Right lobe of liver (tissue), 6 donors: Measurements from ENCODE around the gene SLC36A1. TPM values are rescaled to one million over a fixed set of nuclear protein-coding genes. Genes with fewer than 3 reads are reported as not detected.

Experiments
- ATAC-seq, 4 donors: fragments of 200-7000 bp; cut with Tn5 transposase; one replicate each; pipeline ENCODE4 v1.9.1; 2020; ENCODE audit warnings: mild to moderate bottlenecking in 4 of 4, moderate library complexity in 4 of 4
- DNase-seq, 3 donors: peaks; one replicate each; pipeline ENCODE4 v3.0.0-alpha.2; 2020
- H3K27ac ChIP-seq, 3 donors: fragments of 200-600 bp; one replicate each; pipeline ENCODE4 v1.8.0; 2022
- H3K27me3 ChIP-seq, 2 donors: fragments of 200-600 bp; one replicate each; pipeline ENCODE4 v1.8.0; 2022
- H3K36me3 ChIP-seq, 4 donors: fragments of 200-600 bp; sonication (generic) in 1 of 4; one replicate each; pipeline versions ENCODE4 v1.5.1 to v1.8.0; 2017 to 2022; ENCODE audit warnings: control low read depth in 1 of 4
- H3K4me1 ChIP-seq, 4 donors: fragments of 200-600 bp; sonication (generic) in 1 of 4; one replicate each; pipeline versions ENCODE4 v1.5.1 to v1.8.0; 2017 to 2022; ENCODE audit warnings: control low read depth in 1 of 4
- H3K4me3 ChIP-seq, 3 donors: fragments of 200-600 bp; one replicate each; pipeline ENCODE4 v1.8.0; 2022
- H3K9me3 ChIP-seq, 4 donors: fragments of 200-600 bp; sonication (generic) in 1 of 4; one replicate each; pipeline versions ENCODE4 v1.5.1 to v1.8.0; 2017 to 2022; ENCODE audit warnings: control low read depth in 1 of 4
- POLR2A ChIP-seq: fragments of 450-650 bp; IDR thresholded peaks from one replicate; pipeline ENCODE4 v1.6.1; 2017; ENCODE audit warnings: antibody characterized with exemption, mild to moderate bottlenecking
- WGBS: methylation state at CpG from one replicate; pipeline ENCODE4 v1.1.6; 2018; ENCODE audit warnings: low coverage, low lambda C conversion rate; ENCODE audit not compliant: insufficient coverage; ENCODE audit errors: missing lambda C conversion rate; 5-methylcytosine and 5-hydroxymethylcytosine counted together
- intact Hi-C, 2 donors: fragments of 100-400 bp; cut with DNase I; formaldehyde crosslinking; loops; one replicate each; pipeline versions ENCODE4 v1.11.2 to v1.14.1; 2022
- total RNA-seq, 6 experiments: library from RNA; depleted of rRNA in 2 of 6; stranded (reverse); fragments of >200 nt in 2 of 6; fragmentation: NEBNext Ultra II Directional in 3 of 6; extraction: Animal tissue kit (Norgen Biotek cat#: 25700) in 3 of 6; gene quantifications; one replicate each; pipeline versions ENCODE4 v1.1.0 to v1.2.4, GENCODE V29; 2016 to 2023
- TF ChIP-seq, protein P1 (sequence below), 4 donors: fragments of 200-600 bp in 3 of 4; fragments of 450-650 bp in 1 of 4; IDR thresholded peaks; one replicate each; pipeline versions ENCODE4 v1.5.1 to v1.8.0; 2016 to 2022; ENCODE audit warnings: antibody characterized with exemption in 4 of 4, mild to moderate bottlenecking in 2 of 4
- donor health status: DM: no; HTN: yes; CAD: no.
- donor health status: DM: no; HTN: no; CAD: no.
- donor health status: DM: no; HTN: no; CAD: no.
- donor health status: DM: no; HTN: yes; CAD: no.
- donor health status: DM: no; HTN: yes; CAD: no.

SLC36A1 gene
- total RNA-seq, 6 experiments from 2014 or later: 2.0 to 8.2 (median 5.2) TPM

DNA sequence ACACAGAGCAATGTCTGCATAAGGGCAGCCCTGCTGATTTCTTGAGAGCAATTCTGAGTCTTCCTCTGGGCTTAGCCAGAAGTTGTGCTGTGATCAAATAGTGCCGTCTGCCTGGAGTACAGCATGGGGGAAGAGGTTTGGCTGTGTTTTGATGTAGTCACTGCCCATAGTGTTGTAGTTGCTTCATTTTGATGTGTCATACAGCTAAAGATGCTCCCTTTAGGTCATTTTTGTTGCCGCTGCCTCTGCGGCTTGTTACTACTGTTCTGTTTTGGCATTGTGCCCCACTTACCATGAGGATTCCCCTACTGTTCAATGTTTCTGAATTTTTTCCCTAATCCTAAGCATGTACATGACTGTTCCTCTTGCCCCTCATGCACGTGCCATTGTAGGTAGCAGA is 23.0 kb downstream of the SLC36A1 start:
- Histone ChIP-seq H3K9me3 (no peaks in the 10 kb centered on the region), H3K27me3 (no peaks in the 10 kb centered on the region), H3K4me1 (no peaks in the 10 kb centered on the region), H3K4me3 (no peak overlapping the region), H3K27ac (no peak overlapping the region), H3K36me3 (peaks cover 0 to 18% (median under 1%) of the 10 kb centered on the region in 4 donors)
- no peak for ATAC-seq
- TF ChIP-seq, protein P1, sequence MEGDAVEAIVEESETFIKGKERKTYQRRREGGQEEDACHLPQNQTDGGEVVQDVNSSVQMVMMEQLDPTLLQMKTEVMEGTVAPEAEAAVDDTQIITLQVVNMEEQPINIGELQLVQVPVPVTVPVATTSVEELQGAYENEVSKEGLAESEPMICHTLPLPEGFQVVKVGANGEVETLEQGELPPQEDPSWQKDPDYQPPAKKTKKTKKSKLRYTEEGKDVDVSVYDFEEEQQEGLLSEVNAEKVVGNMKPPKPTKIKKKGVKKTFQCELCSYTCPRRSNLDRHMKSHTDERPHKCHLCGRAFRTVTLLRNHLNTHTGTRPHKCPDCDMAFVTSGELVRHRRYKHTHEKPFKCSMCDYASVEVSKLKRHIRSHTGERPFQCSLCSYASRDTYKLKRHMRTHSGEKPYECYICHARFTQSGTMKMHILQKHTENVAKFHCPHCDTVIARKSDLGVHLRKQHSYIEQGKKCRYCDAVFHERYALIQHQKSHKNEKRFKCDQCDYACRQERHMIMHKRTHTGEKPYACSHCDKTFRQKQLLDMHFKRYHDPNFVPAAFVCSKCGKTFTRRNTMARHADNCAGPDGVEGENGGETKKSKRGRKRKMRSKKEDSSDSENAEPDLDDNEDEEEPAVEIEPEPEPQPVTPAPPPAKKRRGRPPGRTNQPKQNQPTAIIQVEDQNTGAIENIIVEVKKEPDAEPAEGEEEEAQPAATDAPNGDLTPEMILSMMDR (IDR thresholded peaks at IDR 0.05): no peak
- no peak for TF ChIP-seq POLR2A
- DNase-seq: no peak
- intact Hi-C loops: no loop called here
- 86% methylated on average over 3 of the region's 4 CpGs for WGBS

DNA sequence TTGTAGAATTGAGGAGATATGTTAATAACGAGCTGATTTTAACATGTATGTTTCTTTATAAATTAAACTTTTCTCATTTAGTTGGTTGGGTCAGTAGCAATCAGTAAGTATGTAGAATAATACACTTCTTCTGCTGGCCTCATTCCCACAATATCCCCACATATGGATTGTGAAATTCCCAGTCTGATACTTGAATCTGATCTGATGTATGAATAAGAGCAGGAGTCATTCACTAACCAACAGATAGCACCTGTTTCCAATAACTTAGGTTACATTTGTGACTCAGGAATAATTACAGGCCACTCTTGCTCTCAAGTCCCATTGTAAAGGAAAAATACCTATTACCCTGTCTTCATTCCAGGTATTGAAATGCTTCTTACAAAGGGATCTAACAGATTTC is 23.9 kb downstream of the SLC36A1 start:
- H3K27me3 ChIP-seq: no peaks in the 10 kb centered on the region
- no peaks in the 10 kb centered on the region for H3K9me3 ChIP-seq
- H3K4me1 ChIP-seq: no peaks in the 10 kb centered on the region
- no peak overlapping the region for H3K4me3 ChIP-seq
- DNase-seq: no peak
- peaks cover 0 to 17% (median under 1%) of the 10 kb centered on the region in 4 donors for H3K36me3 ChIP-seq
- WGBS: 100% methylated on average over 1 of the region's 1 CpG
- no peak for TF ChIP-seq POLR2A
- TF ChIP-seq, protein P1 (IDR thresholded peaks at IDR 0.05): no peak
- no peak overlapping the region for H3K27ac ChIP-seq
- intact Hi-C loops: no loop called here
- no peak for ATAC-seq

DNA sequence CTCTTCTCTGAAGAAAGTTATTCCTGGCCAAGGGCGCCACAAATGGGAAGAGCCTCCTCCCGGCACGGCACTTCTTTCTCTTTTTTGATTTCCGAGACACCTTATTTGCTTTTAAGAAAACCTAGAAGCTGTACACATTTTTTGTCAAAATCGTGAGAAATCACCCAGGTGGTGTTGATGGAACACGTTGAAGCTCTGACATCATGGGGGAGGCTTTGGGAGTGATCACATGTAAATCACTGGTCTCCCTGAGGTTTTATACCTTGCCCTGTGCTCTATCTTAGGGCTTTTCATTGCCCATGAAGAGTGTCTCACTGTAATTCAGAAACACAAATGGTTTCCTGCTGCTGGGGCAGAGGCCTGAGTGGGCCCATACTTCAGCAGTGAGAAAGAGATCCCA is 27.4 kb downstream of the SLC36A1 start:
- peaks cover 0 to 13% (median 2%) of the 10 kb centered on the region in 4 donors for H3K36me3 ChIP-seq
- H3K27ac ChIP-seq: no peak overlapping the region
- H3K4me3 ChIP-seq: no peak overlapping the region
- no peaks in the 10 kb centered on the region for H3K27me3 ChIP-seq
- TF ChIP-seq POLR2A: no peak
- intact Hi-C loops: no loop called here
- WGBS: 83% methylated on average over 6 of the region's 6 CpGs
- no peak for DNase-seq
- no peaks in the 10 kb centered on the region for H3K9me3 ChIP-seq
- no peaks in the 10 kb centered on the region for H3K4me1 ChIP-seq
- no peak for ATAC-seq

DNA sequence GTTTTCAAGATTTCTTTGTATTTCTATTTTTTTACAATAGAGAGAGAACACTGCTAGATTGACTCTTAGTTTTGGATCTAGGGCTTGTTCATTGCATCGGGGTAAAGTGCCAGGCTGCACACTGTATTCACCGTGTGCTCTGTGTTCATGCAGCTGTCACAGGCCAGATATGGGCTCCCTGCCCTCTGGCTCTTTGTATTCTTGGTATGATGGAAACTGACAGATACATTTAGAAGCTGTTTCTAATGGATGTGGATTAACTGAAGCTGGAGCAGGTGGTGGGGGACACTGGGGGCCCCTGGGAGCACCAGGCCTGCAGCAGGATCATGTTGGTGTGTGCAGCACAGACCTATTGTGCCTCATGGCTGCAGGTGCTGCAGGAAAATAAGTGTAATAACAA is 28.0 kb downstream of the SLC36A1 start:
- 84% methylated on average over 2 of the region's 2 CpGs for WGBS
- DNase-seq (no peak), ATAC-seq (no peak)

DNA sequence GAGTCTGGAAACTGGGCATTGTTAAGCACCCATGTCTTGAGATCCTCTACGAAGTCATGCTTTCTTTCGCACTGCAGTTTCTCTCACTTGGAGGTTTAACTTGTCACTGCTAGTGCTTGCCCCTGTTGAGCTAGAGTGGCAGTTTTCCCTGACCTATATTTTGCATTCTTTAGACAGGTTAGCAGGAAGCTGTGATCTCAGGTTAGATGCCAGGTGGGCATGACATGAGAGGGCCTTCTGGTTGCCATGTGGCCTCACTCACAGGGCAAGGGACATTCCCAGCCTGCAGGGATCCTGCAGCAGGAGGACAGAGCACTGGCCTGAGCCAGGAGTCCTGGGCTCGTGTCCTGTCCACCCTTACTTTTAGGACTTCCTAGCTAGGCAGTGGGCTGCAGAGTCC is 28.6 kb downstream of the SLC36A1 start:
- 100% methylated on average over 2 of the region's 3 CpGs for WGBS
- H3K4me3 ChIP-seq: no peak overlapping the region
- no peaks in the 10 kb centered on the region for H3K27me3 ChIP-seq
- ATAC-seq: no peak
- H3K9me3 ChIP-seq: no peaks in the 10 kb centered on the region
- H3K27ac ChIP-seq: no peak overlapping the region
- DNase-seq: no peak
- no peak for TF ChIP-seq POLR2A
- TF ChIP-seq, protein P1 (IDR thresholded peaks at IDR 0.05): no peak
- intact Hi-C loops: no loop called here
- peaks cover 0 to 13% (median 2%) of the 10 kb centered on the region in 4 donors for H3K36me3 ChIP-seq
- no peaks in the 10 kb centered on the region for H3K4me1 ChIP-seq

More for the DNA sequence above, 28.0 kb downstream of the SLC36A1 start:
- Histone ChIP-seq H3K9me3 (no peaks in the 10 kb centered on the region), H3K4me1 (no peaks in the 10 kb centered on the region), H3K27me3 (no peaks in the 10 kb centered on the region), H3K27ac (no peak overlapping the region), H3K4me3 (no peak overlapping the region), H3K36me3 (peaks cover 0 to 13% (median 2%) of the 10 kb centered on the region in 4 donors)
- TF ChIP-seq POLR2A: no peak
- TF ChIP-seq, protein P1 (IDR thresholded peaks at IDR 0.05): no peak
- intact Hi-C loops: no loop called here
